NCI-H774 (cell line): ENCODE data around the gene PLPPR1.

Experiments
- DNase-seq: peaks from one replicate; lab custom pipeline; 2025; lab: John Stamatoyannopoulos, UW

Gene PLPPR1

GRCh38 chr9:101047848-101048397, 19.4 kb downstream of the PLPPR1 start:
- DNase-seq, result no peak

GRCh38 chr9:101050650-101051049, 22.1 kb downstream of the PLPPR1 start:
- no peak for DNase-seq

GRCh38 chr9:101054657-101055056, 26.1 kb downstream of the PLPPR1 start:
- no peak for DNase-seq

- DNase-seq, result no peak
These were observed 27.0 kb downstream of the PLPPR1 start for GRCh38 chr9:101055516-101055915.

GRCh38 chr9:101062686-101063085, 34.2 kb downstream of the PLPPR1 start:
- no peak for DNase-seq

GRCh38 chr9:101063192-101063591, 34.7 kb downstream of the PLPPR1 start:
- DNase-seq, result no peak

- no peak for DNase-seq
These were observed 35.7 kb downstream of the PLPPR1 start for GRCh38 chr9:101064206-101064605.

GRCh38 chr9:101065930-101066329, 37.4 kb downstream of the PLPPR1 start:
- no peak for DNase-seq

GRCh38 chr9:101068696-101069095, 40.2 kb downstream of the PLPPR1 start:
- DNase-seq, result no peak

GRCh38 chr9:101072259-101072658, 43.7 kb downstream of the PLPPR1 start:
- DNase-seq, result no peak

- no peak for DNase-seq
These were observed 44.6 kb downstream of the PLPPR1 start for GRCh38 chr9:101073122-101073521.

- DNase-seq, result no peak
These were observed 53.1 kb downstream of the PLPPR1 start for GRCh38 chr9:101081641-101082040.

GRCh38 chr9:101083448-101084202, 55.1 kb downstream of the PLPPR1 start:
- no peak for DNase-seq

GRCh38 chr9:101087426-101087825, 58.9 kb downstream of the PLPPR1 start:
- DNase-seq, result peak; percentile 8

GRCh38 chr9:101092922-101093321, 64.4 kb downstream of the PLPPR1 start:
- DNase-seq, result no peak

- DNase-seq, result no peak
These were observed 65.1 kb downstream of the PLPPR1 start for GRCh38 chr9:101093620-101094019.

- no peak for DNase-seq
These were observed 66.2 kb downstream of the PLPPR1 start for GRCh38 chr9:101094686-101095085.

GRCh38 chr9:101097210-101097609, 68.7 kb downstream of the PLPPR1 start:
- no peak for DNase-seq

- DNase-seq, result no peak
These were observed 69.9 kb downstream of the PLPPR1 start for GRCh38 chr9:101098392-101098791.

GRCh38 chr9:101114317-101114716, 85.8 kb downstream of the PLPPR1 start:
- no peak for DNase-seq

GRCh38 chr9:101115102-101115501, 86.6 kb downstream of the PLPPR1 start:
- DNase-seq, result no peak

- no peak for DNase-seq
These were observed 88.6 kb downstream of the PLPPR1 start for GRCh38 chr9:101117161-101117560.

- DNase-seq, result peak; percentile 66
These were observed 90.8 kb downstream of the PLPPR1 start for GRCh38 chr9:101119206-101119819.
